ENCODE measurements around the gene MAP3K5. TPM values are rescaled to one million over a fixed set of nuclear protein-coding genes. Genes with fewer than 3 reads are reported as not detected.
"Not testable (repeated sequence)": the region's sequence is repeated elsewhere in the genome, so short reads cannot be mapped to it uniquely, and the experiment has no call there.

Gene MAP3K5
- total RNA-seq, 1 donor from 2014 or later = 4.5 TPM

DNA sequence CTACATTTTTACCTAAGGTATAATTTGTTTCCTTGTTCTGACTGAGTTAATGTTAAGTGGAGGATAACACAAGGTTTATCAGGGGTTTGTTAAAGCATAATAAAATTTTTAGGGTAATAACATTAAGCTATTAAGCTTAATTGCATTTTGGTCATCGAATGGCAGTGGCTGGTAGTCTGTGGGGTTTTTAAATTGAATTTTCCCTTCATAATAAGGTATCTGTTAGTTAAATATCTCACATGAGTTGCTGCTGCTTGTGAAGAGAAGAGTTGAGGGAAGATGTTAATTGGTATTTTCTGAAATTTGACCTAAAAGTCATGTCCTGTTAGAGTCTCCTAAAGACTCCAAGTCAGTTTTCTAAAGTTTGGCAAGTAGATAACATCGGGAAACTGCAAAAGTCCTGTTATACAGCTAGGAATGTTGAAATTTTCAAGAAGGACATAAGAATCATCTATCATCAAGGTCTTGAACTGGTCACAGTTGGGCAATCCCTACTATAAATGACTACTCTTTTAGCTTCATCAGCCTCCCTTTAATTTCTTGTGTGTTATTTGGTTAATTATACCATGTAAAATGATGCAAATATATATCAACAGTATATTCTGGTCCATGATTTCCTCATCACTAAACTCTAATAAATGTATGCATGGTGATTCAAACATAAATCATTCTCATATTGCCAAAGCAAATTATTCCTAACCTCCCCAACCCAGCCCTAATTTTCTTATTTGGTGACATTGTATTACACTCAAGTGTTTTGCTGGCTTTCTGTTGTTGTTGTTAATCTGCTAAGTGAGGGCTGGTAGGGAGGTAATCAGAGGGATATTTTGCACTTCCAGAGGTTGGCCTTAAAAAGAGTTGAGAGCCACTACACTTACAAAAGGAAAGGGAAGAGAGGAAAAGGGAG, 64.0 kb downstream of the MAP3K5 start:
- DNase-seq (ENCODE audit: extremely low read depth, low read depth, low spot score) = no peak

- DNase-seq (ENCODE audit: extremely low read depth, low read depth, low spot score) = no peak
Observed at GRCh38 chr6:136726837-136727557, 65.3 kb downstream of the MAP3K5 start.

DNA sequence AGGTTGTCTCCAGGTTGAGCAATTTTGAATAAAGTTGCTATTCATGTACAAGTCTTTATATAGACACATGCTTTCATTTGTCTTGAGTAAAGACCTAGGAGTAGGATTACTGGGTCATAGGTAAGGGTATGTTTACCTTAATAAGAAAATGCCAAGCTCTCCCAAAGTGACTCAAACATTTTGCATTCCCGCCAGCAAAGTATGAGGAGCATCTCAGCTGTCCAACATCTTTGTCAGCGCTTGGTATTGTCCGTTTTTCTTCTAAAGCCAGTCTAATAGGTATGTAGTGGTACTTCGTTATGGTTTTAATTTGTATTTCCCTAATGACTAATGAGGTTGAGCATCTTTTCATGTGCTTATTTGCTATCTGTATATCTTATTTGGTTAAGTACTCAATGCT, 67.2 kb downstream of the MAP3K5 start:
- no peak for DNase-seq (ENCODE audit: extremely low read depth, low read depth, low spot score)

GRCh38 chr6:136723780-136724179, 68.5 kb downstream of the MAP3K5 start:
- DNase-seq (ENCODE audit: extremely low read depth, low read depth, low spot score) = no peak

- no peak for DNase-seq (ENCODE audit: extremely low read depth, low read depth, low spot score)
Observed at GRCh38 chr6:136721467-136721866, 70.8 kb downstream of the MAP3K5 start.

GRCh38 chr6:136720045-136720770, 72.1 kb downstream of the MAP3K5 start:
- no peak for DNase-seq (ENCODE audit: extremely low read depth, low read depth, low spot score)

DNA sequence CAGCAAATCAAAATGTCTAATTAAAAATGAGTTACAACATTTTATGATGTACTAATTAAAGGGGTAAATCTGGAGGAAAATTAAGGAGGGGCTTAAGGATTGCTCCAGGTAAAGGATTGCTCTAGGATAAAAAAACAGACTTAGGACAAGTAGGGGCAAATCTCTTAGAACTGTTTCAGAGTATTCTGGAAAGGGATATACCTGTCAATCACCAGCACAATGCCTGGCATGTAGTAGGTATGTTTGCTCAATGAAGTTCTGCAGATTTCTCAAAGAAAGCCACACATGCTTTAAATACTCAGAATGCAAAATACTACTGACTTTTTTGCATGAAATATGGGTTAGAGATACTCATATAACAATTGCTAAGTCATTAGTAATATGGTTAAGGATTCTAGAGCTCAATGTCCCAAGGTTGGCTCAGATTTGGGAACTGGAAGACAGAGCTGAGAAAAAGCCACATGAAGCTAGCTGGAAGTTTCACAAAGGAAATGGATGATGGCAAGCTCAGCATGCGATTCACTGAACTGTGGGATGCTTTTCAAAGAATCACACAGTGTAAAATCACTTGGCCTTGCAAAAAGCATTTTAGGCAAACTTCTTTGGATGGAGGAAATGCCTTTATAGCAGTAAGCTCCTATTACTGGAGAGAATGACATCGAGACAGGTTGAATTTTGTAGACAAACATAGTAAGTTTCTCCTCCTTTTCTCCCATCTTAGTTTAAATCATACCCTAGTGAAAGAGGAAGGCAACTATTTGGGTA, 72.8 kb downstream of the MAP3K5 start:
- DNase-seq (ENCODE audit: extremely low read depth, low read depth, low spot score) = no peak

DNA sequence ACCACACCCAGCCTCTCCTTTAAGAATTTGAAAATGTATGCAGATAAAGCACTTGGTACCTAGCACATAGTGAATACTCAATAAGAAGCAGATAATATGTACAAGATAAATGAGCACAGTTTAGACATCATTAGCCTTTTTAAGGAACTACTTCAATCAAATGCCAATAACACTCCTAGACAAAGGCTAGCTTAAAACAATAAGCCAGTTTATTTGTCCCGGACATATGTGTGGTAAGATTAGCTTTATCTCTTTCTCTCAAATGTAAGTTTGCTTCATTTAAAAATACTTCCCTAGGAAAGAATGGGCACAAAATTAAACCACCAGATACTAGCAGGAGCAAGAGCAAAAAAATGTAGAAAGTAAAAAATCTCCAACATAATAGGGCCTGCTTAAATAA, 73.8 kb downstream of the MAP3K5 start:
- no peak for DNase-seq (ENCODE audit: extremely low read depth, low read depth, low spot score)

DNA sequence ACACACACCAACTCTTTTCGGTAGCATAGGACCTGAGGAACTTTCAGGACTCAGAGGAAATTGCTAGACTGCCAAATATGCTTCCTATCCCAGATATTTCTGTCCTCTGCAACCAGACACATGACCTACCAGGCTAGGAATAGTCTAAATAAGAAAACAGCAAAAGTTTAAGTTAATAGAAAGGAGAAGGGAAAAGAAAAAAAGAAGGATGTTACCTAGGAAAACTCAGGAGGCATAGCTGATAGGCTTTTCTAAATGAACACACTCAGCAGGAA, 74.6 kb downstream of the MAP3K5 start:
- no peak for DNase-seq (ENCODE audit: extremely low read depth, low read depth, low spot score)

DNA sequence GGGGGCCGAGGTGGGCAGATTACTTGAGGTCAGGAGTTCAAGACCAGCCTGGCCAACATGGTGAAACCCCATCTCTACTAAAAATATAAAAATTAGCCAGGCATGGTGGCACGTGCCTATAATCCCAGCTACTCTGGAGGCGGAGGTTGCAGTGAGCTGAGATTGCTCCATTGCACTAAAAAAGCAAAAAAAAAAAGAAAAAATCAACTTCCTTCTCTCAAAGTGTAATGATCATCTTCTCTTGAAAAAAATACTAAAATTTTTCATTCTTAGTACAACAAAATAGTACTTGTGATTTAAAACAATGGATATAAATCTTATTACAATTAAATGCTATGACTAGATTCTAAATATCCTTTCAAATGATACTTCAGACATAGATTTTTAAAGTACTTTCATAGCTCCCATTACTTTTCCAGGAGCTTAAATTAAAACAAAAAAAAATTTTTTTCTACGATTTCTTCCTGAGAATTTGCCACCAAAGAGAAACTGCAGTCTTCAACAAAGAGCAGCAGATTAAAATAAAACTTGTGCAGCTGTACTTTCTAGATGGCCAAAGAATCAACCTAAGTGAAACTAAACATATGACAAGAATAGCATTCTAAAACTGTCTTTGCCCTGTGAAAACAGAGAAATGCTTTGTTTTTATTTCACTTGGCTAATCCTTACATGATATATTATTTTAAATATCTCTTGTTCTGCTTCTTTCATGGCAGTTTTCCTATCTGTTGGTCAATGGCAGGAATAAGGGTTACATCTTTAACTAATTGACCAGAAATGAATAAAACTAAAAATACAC, 75.2 kb downstream of the MAP3K5 start:
- DNase-seq (ENCODE audit: extremely low read depth, low read depth, low spot score) = no peak

GRCh38 chr6:136712642-136713041, 79.6 kb downstream of the MAP3K5 start:
- not testable (repeated sequence) for DNase-seq (ENCODE audit: extremely low read depth, low read depth, low spot score)

- no peak for DNase-seq (ENCODE audit: extremely low read depth, low read depth, low spot score)
Observed at GRCh38 chr6:136711644-136712043, 80.6 kb downstream of the MAP3K5 start.

DNA sequence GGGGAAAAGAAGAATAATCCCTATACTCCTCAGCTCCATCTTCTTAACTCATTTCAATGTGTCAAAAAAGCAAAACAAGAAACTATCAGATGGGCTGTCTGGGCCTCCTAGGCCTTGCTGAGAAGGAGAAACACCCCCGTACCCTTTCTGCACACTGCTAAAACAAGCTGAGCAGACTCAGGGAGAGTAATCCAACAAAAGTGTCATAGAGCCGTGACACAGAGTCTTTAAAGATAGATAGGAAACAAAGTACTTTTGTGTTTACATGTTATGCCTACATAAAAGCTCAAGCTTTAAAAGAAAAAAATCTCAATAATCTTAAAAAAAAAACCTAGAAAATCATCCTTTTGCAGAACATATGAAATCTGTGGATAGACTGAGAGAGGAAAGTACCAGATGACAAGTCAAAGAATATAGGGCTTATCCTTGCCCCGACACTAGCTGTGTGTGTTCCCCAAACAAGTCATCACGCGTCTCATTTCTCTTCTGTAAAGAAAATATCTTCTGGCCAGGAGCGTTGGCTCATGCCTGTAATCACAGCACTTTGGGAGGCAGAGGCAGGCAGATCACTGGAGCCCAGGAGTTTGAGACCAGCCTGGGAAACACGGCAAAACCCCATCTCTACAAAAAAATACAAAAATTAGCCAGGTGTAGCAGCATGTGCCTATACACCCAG, 81.3 kb downstream of the MAP3K5 start:
- no peak for DNase-seq (ENCODE audit: extremely low read depth, low read depth, low spot score)

- DNase-seq (ENCODE audit: extremely low read depth, low read depth, low spot score) = no peak
Observed at GRCh38 chr6:136709429-136709828, 82.8 kb downstream of the MAP3K5 start.

- DNase-seq (ENCODE audit: extremely low read depth, low read depth, low spot score) = no peak
Observed at GRCh38 chr6:136706430-136706829, 85.8 kb downstream of the MAP3K5 start.

DNA sequence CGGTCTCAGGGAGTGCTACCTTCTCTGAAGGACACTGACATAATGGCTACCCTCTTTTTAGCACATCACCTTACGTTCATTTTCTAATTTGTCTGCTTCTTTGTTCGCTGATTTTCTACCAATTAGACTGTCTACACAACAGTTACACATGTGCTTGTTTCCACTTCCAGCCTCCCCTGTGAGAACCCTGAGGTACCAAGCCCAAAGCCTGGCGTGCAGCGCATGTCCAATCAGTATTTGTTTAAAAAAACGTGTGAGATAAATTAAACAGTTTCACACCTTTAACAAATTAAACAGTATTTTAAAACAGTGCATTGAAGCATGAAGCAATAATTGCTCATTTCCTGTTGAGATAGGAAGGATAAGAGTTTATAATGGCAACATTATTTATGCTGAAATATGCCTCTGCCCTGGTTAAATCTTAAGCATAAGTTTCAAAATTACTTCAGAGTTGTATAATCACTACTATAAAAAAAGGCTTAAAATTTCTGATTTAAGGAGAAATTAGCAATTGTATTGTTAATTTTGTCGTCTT, 88.9 kb downstream of the MAP3K5 start:
- DNase-seq (ENCODE audit: extremely low read depth, low read depth, low spot score) = no peak

- no peak for DNase-seq (ENCODE audit: extremely low read depth, low read depth, low spot score)
Observed at GRCh38 chr6:136701045-136701444, 91.2 kb downstream of the MAP3K5 start.

- DNase-seq (ENCODE audit: extremely low read depth, low read depth, low spot score) = no peak
Observed at GRCh38 chr6:136699358-136699757, 92.9 kb downstream of the MAP3K5 start.

DNA sequence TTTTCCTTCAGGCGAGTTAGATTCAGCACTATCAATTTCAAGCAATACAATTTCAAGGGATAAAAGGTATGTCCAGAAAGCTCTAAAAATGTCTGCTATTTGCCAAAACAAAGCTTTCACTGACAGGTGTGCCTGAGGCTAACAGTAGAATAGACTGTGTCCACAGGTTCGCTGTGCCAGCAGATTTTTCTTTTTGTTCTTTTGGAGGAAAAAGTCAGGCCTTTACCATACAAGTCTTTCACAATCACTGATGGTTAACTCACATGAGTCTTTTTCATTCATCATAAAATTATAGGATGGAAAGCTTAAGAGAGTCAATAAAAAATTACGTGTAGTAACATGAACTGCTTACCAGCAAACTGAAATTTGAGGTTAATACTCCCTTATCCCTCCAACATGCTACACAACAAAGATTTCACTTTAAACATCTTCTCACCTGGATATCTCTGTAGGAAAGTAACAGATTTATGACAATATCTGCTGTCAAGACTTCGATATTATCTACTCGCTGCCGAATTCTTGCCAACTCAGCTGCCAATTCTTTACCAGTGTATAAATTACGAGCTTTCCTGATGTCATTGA, 95.4 kb downstream of the MAP3K5 start:
- DNase-seq (ENCODE audit: extremely low read depth, low read depth, low spot score) = no peak
